Dermis blood vessel endothelial cell (primary cell): ENCODE data around the gene AP5Z1. TPM values are rescaled to one million over a fixed set of nuclear protein-coding genes. Genes with fewer than 3 reads are reported as not detected.
A peak's percentile ranks its signal among the peaks of the same experiment; 100 is the strongest.
"Not testable (repeated sequence)": the region's sequence is repeated elsewhere in the genome, so short reads cannot be mapped to it uniquely, and the experiment has no call there.

Experiments
- DNase-seq: peaks from one replicate; pipeline ENCODE4 v3.0.0; 2010
- total RNA-seq: library from RNA; depleted of rRNA; stranded (reverse); fragments of >200 nt; gene quantifications from 2 replicates; pipeline ENCODE4 v1.2.3, GENCODE V29; 2014

AP5Z1 gene
- total RNA-seq, 1 donor from 2014 or later: 32.3 TPM

DNA sequence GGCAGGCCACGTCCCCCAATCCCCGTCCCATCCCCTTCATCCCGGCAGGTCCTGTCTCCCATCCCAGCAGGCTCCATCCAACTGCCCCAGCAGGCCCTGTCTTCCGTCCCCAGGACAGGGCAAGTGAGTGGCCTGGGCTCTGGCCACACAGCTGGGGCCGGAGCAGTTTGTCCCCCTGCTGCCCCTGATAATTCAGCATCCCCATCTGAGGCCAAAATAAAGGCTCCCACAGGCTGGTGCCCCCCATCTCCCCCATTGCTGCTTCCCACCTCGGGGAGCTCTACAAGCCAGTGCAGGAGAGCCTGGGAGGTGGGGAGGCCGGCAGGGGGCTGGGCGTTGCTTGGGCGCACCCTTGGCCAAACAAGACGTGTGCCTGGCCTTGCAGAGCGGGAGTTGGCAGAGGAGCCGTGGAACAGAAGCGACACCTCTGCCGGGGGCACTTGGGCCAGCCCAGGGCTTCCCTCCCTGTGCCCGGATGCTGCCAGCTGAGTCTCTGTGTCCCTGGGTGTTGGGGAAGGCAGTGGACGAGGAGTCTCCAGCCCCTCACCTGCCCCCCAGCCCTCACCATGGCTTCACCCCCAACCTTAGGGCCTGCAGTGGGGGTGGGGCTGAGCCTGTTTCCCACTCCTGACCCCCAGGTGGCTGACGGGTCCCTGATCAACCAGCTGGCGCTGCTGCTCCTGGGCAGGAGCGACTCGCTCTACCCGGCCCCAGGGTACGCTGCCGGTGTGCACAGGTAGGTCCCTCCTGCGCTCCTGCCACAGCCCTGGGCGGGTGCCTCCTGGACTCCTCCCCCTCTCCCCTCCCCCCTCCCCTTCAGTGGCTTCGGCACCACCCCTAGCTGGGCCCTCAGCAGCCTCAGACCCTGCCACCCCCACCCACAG, 14.0 kb downstream of the AP5Z1 start:
- DNase-seq: no peak

- no peak for DNase-seq
Observed at GRCh38 chr7:4790078-4790465, 14.6 kb downstream of the AP5Z1 start.

DNA sequence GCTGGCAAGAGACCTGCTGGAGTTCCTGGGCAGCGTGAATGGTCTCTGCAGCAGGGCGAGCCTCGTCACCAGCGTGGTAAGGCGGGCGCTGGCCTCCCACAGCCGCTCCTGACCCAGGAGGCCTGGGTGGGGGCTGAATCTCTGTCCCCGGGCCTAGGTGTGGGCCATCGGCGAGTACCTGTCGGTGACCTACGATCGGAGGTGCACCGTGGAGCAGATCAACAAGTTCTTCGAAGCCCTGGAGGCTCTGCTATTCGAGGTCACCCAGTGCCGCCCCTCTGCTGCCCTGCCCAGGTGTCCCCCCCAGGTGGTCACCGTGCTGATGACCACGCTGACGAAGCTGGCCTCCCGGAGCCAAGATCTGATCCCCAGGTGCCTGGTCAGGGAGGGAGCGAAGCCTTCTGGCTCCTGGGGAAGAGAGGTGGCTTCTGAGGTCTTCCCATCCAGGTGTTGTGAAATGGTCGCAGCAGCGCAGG, 15.1 kb downstream of the AP5Z1 start:
- no peak for DNase-seq

- no peak for DNase-seq
Observed at GRCh38 chr7:4791101-4791737, 15.8 kb downstream of the AP5Z1 start.

DNA sequence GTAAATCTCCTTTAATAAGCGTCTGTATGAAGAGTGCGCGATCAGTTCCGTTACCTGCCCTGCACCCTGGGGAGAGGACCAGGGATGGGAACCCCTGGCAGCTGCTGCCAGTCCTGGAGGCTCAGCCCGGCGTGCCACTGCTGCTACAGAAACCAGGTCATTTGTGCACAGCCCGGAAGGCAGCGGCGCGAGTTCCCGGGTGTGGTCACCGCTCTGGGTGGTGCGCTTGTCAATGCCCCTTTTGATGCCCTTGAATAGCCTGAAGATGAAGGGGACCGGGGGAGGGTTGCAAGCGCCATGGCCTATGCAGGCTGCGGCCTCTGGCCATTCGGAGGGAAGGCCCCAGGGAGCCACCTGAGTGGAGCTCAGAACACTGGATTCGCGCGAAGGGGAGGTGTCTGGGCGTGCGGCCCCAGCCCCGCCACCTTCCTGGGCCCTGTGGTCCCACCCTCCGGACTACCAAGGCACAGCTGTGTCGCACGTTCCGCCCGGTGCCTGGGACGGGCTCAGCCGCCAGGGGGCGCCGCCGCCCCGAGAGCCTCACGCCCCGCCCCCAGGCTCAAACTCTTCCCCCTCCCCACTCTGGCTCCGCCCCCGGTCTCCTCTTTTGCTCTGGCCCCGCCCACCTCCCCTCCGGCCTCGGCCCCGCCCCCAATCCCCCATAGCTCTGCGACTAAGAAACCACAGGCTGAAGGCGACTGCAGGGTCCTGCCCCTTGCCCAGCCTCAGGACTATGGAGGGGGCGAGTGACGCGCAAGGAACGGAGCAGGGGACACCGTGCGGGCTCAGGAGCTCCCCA, 16.5 kb downstream of the AP5Z1 start:
- peak; percentile 78 for DNase-seq

DNA sequence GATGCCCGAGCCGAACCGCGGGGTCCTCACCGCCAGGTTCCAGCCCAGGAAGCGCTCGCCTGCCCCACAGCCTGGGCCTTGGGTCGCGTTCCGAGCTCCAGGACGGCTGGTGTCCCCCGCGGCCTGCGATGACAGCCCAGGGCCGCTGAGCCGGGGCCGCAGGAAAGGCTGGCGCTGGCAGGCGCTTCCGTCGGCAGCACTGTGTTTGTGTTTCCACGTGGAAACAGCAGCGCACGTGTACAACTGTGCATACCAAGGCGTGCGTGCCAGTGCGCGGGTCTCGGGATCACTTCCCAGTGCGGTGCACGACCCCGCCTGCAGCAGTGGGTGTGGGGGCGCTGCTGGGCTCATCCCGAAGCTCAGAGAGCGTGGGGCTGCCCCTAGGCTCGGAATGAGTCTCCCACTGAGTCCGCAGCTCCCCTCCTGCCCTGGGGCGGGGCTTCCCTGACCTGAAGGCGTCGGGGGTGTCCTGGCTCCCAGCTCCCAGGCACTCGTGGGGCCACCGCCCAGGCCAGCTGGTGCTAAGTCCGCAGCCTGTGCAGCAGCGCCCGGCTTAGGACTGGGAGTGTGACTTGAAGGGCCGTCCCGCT, 17.2 kb downstream of the AP5Z1 start:
- peak; percentile 66 for DNase-seq

DNA sequence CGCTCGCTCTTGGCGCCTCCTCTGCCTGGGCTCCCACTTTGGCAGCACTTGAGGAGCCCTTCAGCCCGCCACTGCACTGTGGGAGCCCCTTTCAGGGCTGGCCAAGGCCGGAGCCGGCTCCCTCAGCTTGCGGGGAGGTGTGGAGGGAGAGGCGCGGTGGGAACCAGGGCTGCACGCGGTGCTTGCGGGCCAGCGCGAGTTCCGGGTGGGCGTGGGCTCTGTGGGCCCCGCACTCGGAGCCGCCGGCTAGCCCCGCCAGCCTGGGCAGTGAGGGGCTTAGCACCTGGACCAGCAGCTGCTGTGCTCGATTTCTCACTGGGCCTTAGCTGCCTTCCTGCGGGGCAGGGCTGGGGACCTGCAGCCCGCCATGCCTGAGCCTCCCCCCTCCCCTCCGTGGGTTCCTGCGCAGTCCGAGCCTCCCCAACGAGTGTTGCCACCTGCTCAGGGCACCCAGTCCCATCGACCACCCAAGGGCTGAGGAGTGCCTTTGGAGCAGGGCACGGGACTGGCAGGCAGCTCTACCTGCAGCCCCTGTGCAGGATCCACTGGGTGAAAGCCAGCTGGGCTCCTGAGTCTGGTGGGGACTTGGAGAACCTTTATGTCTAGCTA, 18.1 kb downstream of the AP5Z1 start:
- DNase-seq: not testable (repeated sequence)

DNA sequence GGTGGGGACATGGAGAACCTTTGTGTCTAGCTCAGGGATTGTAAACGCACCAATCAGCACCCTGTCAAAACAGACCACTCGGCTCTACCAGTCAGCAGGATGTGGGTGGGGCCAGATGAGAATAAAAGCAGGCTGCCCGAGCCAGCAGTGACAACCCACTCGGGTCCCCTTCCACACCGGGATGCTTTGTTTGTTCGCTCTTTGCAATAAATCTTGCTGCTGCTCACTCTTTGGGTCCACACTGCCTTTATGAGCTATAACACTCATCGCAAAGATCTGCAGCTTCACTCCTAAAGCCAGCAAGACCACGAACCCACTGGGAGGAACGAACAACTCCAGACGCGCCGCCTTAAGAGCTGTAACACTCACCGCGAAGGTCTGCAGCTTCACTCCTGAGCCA, 18.7 kb downstream of the AP5Z1 start:
- DNase-seq: not testable (repeated sequence)

- DNase-seq: no peak
Observed at GRCh38 chr7:4794591-4795350, 19.3 kb downstream of the AP5Z1 start.

- DNase-seq: no peak
Observed at GRCh38 chr7:4796453-4796852, 21.0 kb downstream of the AP5Z1 start.

- peak; percentile 68 for DNase-seq
Observed at GRCh38 chr7:4797858-4798705, 22.7 kb downstream of the AP5Z1 start.

DNA sequence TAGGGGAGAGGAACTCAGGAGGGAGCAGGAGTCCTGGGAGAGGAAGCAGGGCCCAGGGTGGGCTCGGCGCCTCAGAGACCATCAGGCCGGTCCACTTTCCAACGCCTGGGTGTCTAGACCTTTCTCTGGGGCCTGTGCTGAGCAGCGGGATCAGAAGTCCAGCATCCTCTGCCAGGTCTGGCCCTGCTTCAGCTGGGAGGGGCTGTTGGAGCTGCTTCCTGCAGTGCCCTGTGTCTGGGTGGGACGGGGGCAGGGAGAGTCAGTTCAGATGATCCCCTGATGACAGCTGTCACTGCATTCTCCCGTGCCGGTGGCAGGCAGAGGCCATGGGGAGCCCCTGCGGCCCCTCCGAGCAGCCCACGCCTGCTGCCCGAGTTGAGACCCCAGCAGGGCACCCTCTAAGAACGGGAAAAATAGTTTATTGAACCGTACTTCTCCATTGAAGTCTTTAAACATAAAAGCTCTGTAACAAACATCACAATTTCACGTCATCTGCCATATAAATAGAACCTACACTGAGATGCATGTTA, 23.3 kb downstream of the AP5Z1 start:
- DNase-seq: no peak

- DNase-seq: no peak
Observed at GRCh38 chr7:4799508-4800268, 24.3 kb downstream of the AP5Z1 start.

GRCh38 chr7:4800487-4800886, 25.1 kb downstream of the AP5Z1 start:
- DNase-seq: no peak

- DNase-seq: no peak
Observed at GRCh38 chr7:4800926-4801838, 25.8 kb downstream of the AP5Z1 start.

DNA sequence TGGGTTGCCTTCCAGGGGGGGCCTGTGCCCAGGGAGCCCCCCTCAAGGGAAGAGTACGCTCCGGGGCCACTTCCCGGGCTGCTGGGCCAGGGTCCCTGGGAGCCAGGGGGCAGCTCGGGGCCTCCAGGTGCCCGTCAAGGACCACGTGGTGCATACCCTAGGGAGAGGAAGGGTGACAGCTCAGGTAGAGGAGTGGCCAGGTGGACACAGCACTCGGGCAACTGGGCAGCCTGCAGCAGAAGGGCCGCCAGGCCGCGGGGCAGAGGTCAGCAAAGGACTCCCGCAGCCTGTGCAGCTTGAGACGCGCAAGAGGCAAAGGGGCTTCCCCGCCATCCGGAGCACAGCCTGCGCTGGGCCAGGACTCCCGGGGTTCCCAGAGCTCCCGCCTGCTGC, 26.4 kb downstream of the AP5Z1 start:
- DNase-seq: no peak

- DNase-seq: not testable (repeated sequence)
Observed at GRCh38 chr7:4802577-4802976, 27.2 kb downstream of the AP5Z1 start.
